ENCODE results near the gene RPTOR. TPM values are rescaled to one million over a fixed set of nuclear protein-coding genes. Genes with fewer than 3 reads are reported as not detected.

Gene RPTOR
- total and polyA plus RNA-seq, 2 donors (not counting 3 experiments of a cell fraction or from before 2014, with no cell fraction given), result 10.7 to 41.8 TPM

DNA sequence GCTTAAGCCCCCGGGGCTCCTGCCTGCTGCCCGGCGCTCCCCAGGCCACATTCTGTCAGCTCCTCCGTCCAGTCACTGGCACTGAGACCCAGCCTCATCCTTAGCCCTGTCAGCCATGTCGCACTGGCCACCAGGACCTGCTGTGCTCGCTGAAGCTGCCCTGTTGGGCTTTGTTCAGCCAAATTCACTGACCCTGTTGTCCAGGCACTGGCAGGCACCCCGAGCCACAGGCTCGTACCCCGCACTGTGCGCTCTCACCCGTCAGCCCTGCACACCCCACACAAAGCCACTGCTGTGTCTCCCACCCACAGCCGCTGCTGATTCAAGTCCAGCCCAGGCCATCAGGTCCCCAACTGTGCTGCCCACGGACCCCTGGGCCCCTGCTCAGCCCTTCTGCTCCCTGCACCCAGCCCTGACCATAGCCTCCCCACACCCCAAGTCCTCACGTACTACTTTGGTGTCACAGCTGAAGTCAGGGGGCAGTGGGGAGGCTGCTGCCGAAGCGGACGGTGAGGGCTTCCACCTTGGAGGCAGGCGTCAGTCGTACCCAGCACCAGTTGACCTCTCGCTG, 315.5 kb downstream of the RPTOR start:
- H3K9me1 ChIP-seq (replicated peaks; ENCODE audit: control insufficient read depth, extremely low read depth, insufficient read depth, low read length), result no peaks in the 10 kb centered on the region
- H3K27me3 ChIP-seq (ENCODE audit: control insufficient read depth in 2 of 2, insufficient read depth in 2 of 2, low read length in 2 of 2), result no peaks in the 10 kb centered on the region
- no peak overlapping the region for H2AFZ ChIP-seq (ENCODE audit: low read depth, low read length)
- no peaks in the 10 kb centered on the region for H3K79me2 ChIP-seq (ENCODE audit: control insufficient read depth, insufficient read depth, low read length)
- dilution Hi-C loops (cut with MboI; ENCODE audit: extremely low pct_ligation_motif_present, low sequenced_read_pairs) (no loop called here), intact Hi-C loops (cut with micrococcal nuclease) (loop anchor here (10.0 kb wide), 1 partner anchor 285 kb away; no protein-coding TSS in a partner anchor)
- no peak overlapping the region for H3K4me3 ChIP-seq (replicated peaks in 1 of 3; ENCODE audit: insufficient read depth in 1 of 3, low read depth in 1 of 3, low read length in 3 of 3)
- POLR2A ChIA-PET, result interaction anchor here (1.0 kb wide), 1 partner anchor 27 kb away, joined by 4 read pairs; no protein-coding TSS in a partner anchor
- H4K20me1 ChIP-seq (replicated peaks; ENCODE audit: control insufficient read depth, extremely low read depth, insufficient read depth, low read length), result no peaks in the 10 kb centered on the region
- H3K27ac ChIP-seq (ENCODE audit: insufficient read depth, low read depth, low read length), result no peak overlapping the region
- no peak overlapping the region for H3K9ac ChIP-seq (replicated peaks; ENCODE audit: extremely low read depth, insufficient read depth, low read length)
- H3K36me3 ChIP-seq (ENCODE audit: control insufficient read depth in 2 of 2, extremely low read depth in 1 of 2, insufficient read depth in 2 of 2, low read length in 2 of 2), result no peaks in the 10 kb centered on the region
- TF ChIP-seq GATA2 (IDR thresholded peaks at IDR 0.05; ENCODE audit: insufficient read depth, insufficient read length, low read depth, low read length), result no peak
- TF ChIP-seq POLR2AphosphoS5 (IDR thresholded peaks at IDR 0.05; ENCODE audit: insufficient read depth, low read depth, low read length), result no peak
- no peak for TF ChIP-seq EZH2 (IDR thresholded peaks at IDR 0.05; ENCODE audit: borderline replicate concordance, low read depth, low read length, severe bottlenecking)
- TF ChIP-seq, protein P1, sequence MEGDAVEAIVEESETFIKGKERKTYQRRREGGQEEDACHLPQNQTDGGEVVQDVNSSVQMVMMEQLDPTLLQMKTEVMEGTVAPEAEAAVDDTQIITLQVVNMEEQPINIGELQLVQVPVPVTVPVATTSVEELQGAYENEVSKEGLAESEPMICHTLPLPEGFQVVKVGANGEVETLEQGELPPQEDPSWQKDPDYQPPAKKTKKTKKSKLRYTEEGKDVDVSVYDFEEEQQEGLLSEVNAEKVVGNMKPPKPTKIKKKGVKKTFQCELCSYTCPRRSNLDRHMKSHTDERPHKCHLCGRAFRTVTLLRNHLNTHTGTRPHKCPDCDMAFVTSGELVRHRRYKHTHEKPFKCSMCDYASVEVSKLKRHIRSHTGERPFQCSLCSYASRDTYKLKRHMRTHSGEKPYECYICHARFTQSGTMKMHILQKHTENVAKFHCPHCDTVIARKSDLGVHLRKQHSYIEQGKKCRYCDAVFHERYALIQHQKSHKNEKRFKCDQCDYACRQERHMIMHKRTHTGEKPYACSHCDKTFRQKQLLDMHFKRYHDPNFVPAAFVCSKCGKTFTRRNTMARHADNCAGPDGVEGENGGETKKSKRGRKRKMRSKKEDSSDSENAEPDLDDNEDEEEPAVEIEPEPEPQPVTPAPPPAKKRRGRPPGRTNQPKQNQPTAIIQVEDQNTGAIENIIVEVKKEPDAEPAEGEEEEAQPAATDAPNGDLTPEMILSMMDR (IDR thresholded peaks at IDR 0.05; ENCODE audit: extremely low read depth in 1 of 2, insufficient read depth in 1 of 2, low read depth in 1 of 2, low read length in 2 of 2), result no peak
- no peak for TF ChIP-seq FOS (IDR thresholded peaks at IDR 0.05; ENCODE audit: borderline replicate concordance, insufficient read depth, low read length)
- TF ChIP-seq, protein P2, sequence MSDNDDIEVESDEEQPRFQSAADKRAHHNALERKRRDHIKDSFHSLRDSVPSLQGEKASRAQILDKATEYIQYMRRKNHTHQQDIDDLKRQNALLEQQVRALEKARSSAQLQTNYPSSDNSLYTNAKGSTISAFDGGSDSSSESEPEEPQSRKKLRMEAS (IDR thresholded peaks at IDR 0.05; ENCODE audit: insufficient read depth, insufficient read length), result no peak
- TF ChIP-seq JUN (IDR thresholded peaks at IDR 0.05; ENCODE audit: borderline replicate concordance, insufficient read depth, insufficient read length, low read depth), result no peak
- no peak for TF ChIP-seq MYC (IDR thresholded peaks at IDR 0.05; ENCODE audit: low read depth, low read length)
- no peak for TF ChIP-seq POLR2A (IDR thresholded peaks at IDR 0.05; ENCODE audit: low read depth, low read length)
- BruUV-seq (replicated peaks), result no TSS peak
- no peak for DNase-seq (ENCODE audit: low read depth, low spot score)
- peaks cover 25% of the 10 kb centered on the region for H3K4me1 ChIP-seq (ENCODE audit: control insufficient read depth, extremely low read depth, insufficient read depth, low read length)
- CTCF ChIA-PET, result interaction anchor here (0.8 to 1.6 kb wide), 6 partner anchors 9 to 98 kb away, joined by 3 to 9 read pairs (median 4); no protein-coding TSS in a partner anchor
- no peak for FAIRE-seq
- H3K9me3 ChIP-seq (replicated peaks; ENCODE audit: control insufficient read depth, insufficient read depth, low read length), result no peaks in the 10 kb centered on the region
- no peak overlapping the region for H3K4me2 ChIP-seq (ENCODE audit: insufficient read depth, low read length)

All from endothelial cell of umbilical vein (primary cell).